Vagina (tissue), 2 donors: Measurements from ENCODE around the gene BPI. TPM values are rescaled to one million over a fixed set of nuclear protein-coding genes. Genes with fewer than 3 reads are reported as not detected.
"Not testable (repeated sequence)": the region's sequence is repeated elsewhere in the genome, so short reads cannot be mapped to it uniquely, and the experiment has no call there.

Experiments
- DNase-seq, 2 donors: peaks; one replicate each; pipeline ENCODE4 v3.0.0-alpha.2; 2017; ENCODE audit errors: extremely low spot score in 2 of 2
- H3K27ac ChIP-seq: fragments of 200-600 bp; sonication (generic); one replicate; pipeline ENCODE4 v1.5.1; 2019
- H3K27me3 ChIP-seq: fragments of 200-600 bp; sonication (generic); one replicate; pipeline ENCODE4 v1.5.1; 2019
- H3K36me3 ChIP-seq, 2 donors: fragments of 200-600 bp; sonication (generic); one replicate each; pipeline ENCODE4 v1.5.1; 2017 to 2019
- H3K4me1 ChIP-seq: fragments of 200-600 bp; sonication (generic); one replicate; pipeline ENCODE4 v1.5.1; 2019
- H3K4me3 ChIP-seq, 2 donors: fragments of 200-600 bp; sonication (generic); 1 replicate in 1 of 2; 2 replicates in 1 of 2; pipeline ENCODE4 v1.5.1; 2016 to 2019
- H3K9me3 ChIP-seq: fragments of 200-600 bp; sonication (generic); one replicate; pipeline ENCODE4 v1.5.1; 2019
- POLR2A ChIP-seq, 2 donors: fragments of 450-650 bp; IDR thresholded peaks; one replicate each; pipeline ENCODE4 v1.6.1; 2017; ENCODE audit warnings: antibody characterized with exemption in 2 of 2, mild to moderate bottlenecking in 2 of 2, moderate library complexity in 2 of 2
- POLR2AphosphoS5 ChIP-seq, 2 donors: sonication (generic); formaldehyde crosslinking; IDR thresholded peaks; one replicate each; pipeline ENCODE4 v1.9.0; 2017; ENCODE audit warnings: antibody characterized with exemption in 2 of 2, mild to moderate bottlenecking in 2 of 2, low read depth in 1 of 2; ENCODE audit not compliant: insufficient read depth in 1 of 2
- intact Hi-C: fragments of 100-400 bp; cut with DNase I; formaldehyde crosslinking; loops from one replicate; pipeline ENCODE4 v1.15.1; 2023
- total RNA-seq: library from RNA; depleted of rRNA; stranded (reverse); fragments of >200 nt; gene quantifications from one replicate; pipeline ENCODE4 v1.2.3, GENCODE V29; 2016
- TF ChIP-seq, protein P1 (sequence below), 3 experiments: fragments of 450-650 bp in 2 of 3; fragments of 200-600 bp in 1 of 3; sonication (generic) in 1 of 3; IDR thresholded peaks; one replicate each; pipeline ENCODE4 v1.5.1; 2017 to 2019; ENCODE audit warnings: antibody characterized with exemption in 3 of 3, mild to moderate bottlenecking in 2 of 3, moderate library complexity in 2 of 3

BPI gene
- total RNA-seq, 1 donor from 2014 or later: not detected

- H3K36me3 ChIP-seq: no peaks in the 10 kb centered on the region
- intact Hi-C loops: no loop called here
- no peak for DNase-seq
These were observed 20.7 kb upstream of the BPI start for GRCh38 chr20:38283236-38283635.

GRCh38 chr20:38284066-38284650, 19.8 kb upstream of the BPI start:
- DNase-seq, intact Hi-C loops, H3K4me3 ChIP-seq, H3K36me3 ChIP-seq, H3K4me1 ChIP-seq, H3K27me3 ChIP-seq, H3K27ac ChIP-seq, H3K9me3 ChIP-seq: not testable (repeated sequence)

More at GRCh38 chr20:38283236-38283635, 20.7 kb upstream of the BPI start:
- Histone ChIP-seq H3K4me1 (peaks cover 7% of the 10 kb centered on the region), H3K4me3 (no peak overlapping the region), H3K27me3 (no peaks in the 10 kb centered on the region), H3K9me3 (no peaks in the 10 kb centered on the region), H3K27ac (no peak overlapping the region)
- no peak for TF ChIP-seq POLR2A (IDR thresholded peaks at IDR 0.05)

- no peak overlapping the region for H3K4me3 ChIP-seq
These were observed 19.0 kb upstream of the BPI start for GRCh38 chr20:38284893-38285444.

GRCh38 chr20:38286586-38287531, 17.1 kb upstream of the BPI start:
- intact Hi-C loops: no loop called here
- no peak overlapping the region for H3K4me3 ChIP-seq
- no peaks in the 10 kb centered on the region for H3K9me3 ChIP-seq
- no peak overlapping the region for H3K27ac ChIP-seq
- no peak for DNase-seq
- no peaks in the 10 kb centered on the region for H3K36me3 ChIP-seq
- peaks cover 6% of the 10 kb centered on the region for H3K4me1 ChIP-seq
- no peaks in the 10 kb centered on the region for H3K27me3 ChIP-seq
- TF ChIP-seq, protein P1, sequence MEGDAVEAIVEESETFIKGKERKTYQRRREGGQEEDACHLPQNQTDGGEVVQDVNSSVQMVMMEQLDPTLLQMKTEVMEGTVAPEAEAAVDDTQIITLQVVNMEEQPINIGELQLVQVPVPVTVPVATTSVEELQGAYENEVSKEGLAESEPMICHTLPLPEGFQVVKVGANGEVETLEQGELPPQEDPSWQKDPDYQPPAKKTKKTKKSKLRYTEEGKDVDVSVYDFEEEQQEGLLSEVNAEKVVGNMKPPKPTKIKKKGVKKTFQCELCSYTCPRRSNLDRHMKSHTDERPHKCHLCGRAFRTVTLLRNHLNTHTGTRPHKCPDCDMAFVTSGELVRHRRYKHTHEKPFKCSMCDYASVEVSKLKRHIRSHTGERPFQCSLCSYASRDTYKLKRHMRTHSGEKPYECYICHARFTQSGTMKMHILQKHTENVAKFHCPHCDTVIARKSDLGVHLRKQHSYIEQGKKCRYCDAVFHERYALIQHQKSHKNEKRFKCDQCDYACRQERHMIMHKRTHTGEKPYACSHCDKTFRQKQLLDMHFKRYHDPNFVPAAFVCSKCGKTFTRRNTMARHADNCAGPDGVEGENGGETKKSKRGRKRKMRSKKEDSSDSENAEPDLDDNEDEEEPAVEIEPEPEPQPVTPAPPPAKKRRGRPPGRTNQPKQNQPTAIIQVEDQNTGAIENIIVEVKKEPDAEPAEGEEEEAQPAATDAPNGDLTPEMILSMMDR (IDR thresholded peaks at IDR 0.05): no peak
- TF ChIP-seq POLR2A (IDR thresholded peaks at IDR 0.05) (no peak), POLR2AphosphoS5 (IDR thresholded peaks at IDR 0.05; ENCODE audit: insufficient read depth in 1 of 2, low read depth in 1 of 2) (no peak)

More at GRCh38 chr20:38284893-38285444, 19.0 kb upstream of the BPI start:
- Histone ChIP-seq H3K9me3 (no peaks in the 10 kb centered on the region), H3K4me1 (no peaks in the 10 kb centered on the region), H3K27me3 (no peaks in the 10 kb centered on the region), H3K36me3 (no peaks in the 10 kb centered on the region), H3K27ac (no peak overlapping the region)
- intact Hi-C loops: no loop called here
- no peak for DNase-seq
- TF ChIP-seq POLR2AphosphoS5 (IDR thresholded peaks at IDR 0.05; ENCODE audit: insufficient read depth in 1 of 2, low read depth in 1 of 2) (no peak), POLR2A (IDR thresholded peaks at IDR 0.05) (no peak)
- TF ChIP-seq, protein P1 (IDR thresholded peaks at IDR 0.05): no peak

GRCh38 chr20:38290829-38291814, 12.8 kb upstream of the BPI start:
- peaks cover 6% of the 10 kb centered on the region for H3K4me1 ChIP-seq
- intact Hi-C loops: loop anchor here (10.0 kb wide), 1 partner anchor 46 kb away; no protein-coding TSS in a partner anchor
- DNase-seq: no peak
- no peaks in the 10 kb centered on the region for H3K36me3 ChIP-seq
- TF ChIP-seq POLR2AphosphoS5 (IDR thresholded peaks at IDR 0.05; ENCODE audit: insufficient read depth in 1 of 2, low read depth in 1 of 2): peak in 1 of 2 donors; percentile 28
- no peak for TF ChIP-seq POLR2A (IDR thresholded peaks at IDR 0.05)
- TF ChIP-seq, protein P1 (IDR thresholded peaks at IDR 0.05): peak in 1 of 3 experiments; percentile 18
- H3K4me3 ChIP-seq: no peak overlapping the region
- H3K27me3 ChIP-seq: no peaks in the 10 kb centered on the region
- H3K27ac ChIP-seq: no peak overlapping the region
- no peaks in the 10 kb centered on the region for H3K9me3 ChIP-seq
